GM12878 (cell line): ENCODE data around the gene ENOX1. TPM values are rescaled to one million over a fixed set of nuclear protein-coding genes. Genes with fewer than 3 reads are reported as not detected.

Source experiments
- ATAC-seq: fragments of 200-7000 bp; cut with Tn5 transposase; 3 replicates; pipeline ENCODE4 v1.9.1; 2020; ENCODE audit warnings: mild to moderate bottlenecking, moderate library complexity
- BruUV-seq: library from RNA; stranded (reverse); fragments of 400-500 nt; replicated peaks from 2 replicates; lab custom pipeline; 2021; lab: Mats Ljungman, UMichigan
- CTCF ChIA-PET: fragments of 300-600 bp; sonication (Branson Sonifier 250); formaldehyde crosslinking; extraction: SDS; loops from one replicate; lab custom pipeline; 2021; ENCODE audit warnings: inconsistent platforms; lab: Yijun Ruan, JAX
- POLR2A ChIA-PET: fragments of 350-600 bp; formaldehyde crosslinking; extraction: SDS; loops from one replicate; lab custom pipeline; 2021; ENCODE audit warnings: inconsistent platforms; lab: Charles Lee
- RAD21 ChIA-PET: fragments of 300-600 bp; sonication (Branson Sonifier 250); formaldehyde crosslinking; loops from one replicate; lab custom pipeline; 2023; ENCODE audit warnings: antibody characterized with exemption; ENCODE audit not compliant: unreplicated experiment; lab: Charles Lee
- SMC1A ChIA-PET: fragments of 300-600 bp; sonication (Branson Sonifier 250); formaldehyde crosslinking; loops from one replicate; lab custom pipeline; 2023; ENCODE audit not compliant: unreplicated experiment, uncharacterized antibody; lab: Charles Lee
- DNase-seq: peaks from one replicate; pipeline ENCODE4 v3.0.0-alpha.2; 2011; ENCODE audit warnings: low read depth, low spot score
- FAIRE-seq: peaks from 3 replicates; lab custom pipeline; 2011; peaks lifted over from hg19 to GRCh38; lab: Jason Lieb, UNC
- H2AFZ ChIP-seq: 2 replicates; pipeline ENCODE4 v1.6.0; 2011; ENCODE audit warnings: low read depth, low read length, control low read depth; ENCODE audit not compliant: control insufficient read depth
- H3K27ac ChIP-seq: 2 replicates; pipeline ENCODE4 v1.5.1; 2011; ENCODE audit warnings: control low read depth; ENCODE audit not compliant: control insufficient read depth, insufficient read depth
- H3K27me3 ChIP-seq, 2 experiments: replicated peaks in 1 of 2; 2 replicates each; pipeline versions ENCODE4 v1.6.0 to v1.6.1; 2011; ENCODE audit warnings: low read length in 1 of 2; ENCODE audit not compliant: control insufficient read depth in 2 of 2, insufficient read depth in 2 of 2
- H3K36me3 ChIP-seq, 2 experiments: 2 replicates each; pipeline ENCODE4 v1.5.1; 2011; ENCODE audit warnings: low read length in 1 of 2; ENCODE audit not compliant: control insufficient read depth in 2 of 2, insufficient read depth in 2 of 2
- H3K4me1 ChIP-seq: 2 replicates; pipeline ENCODE4 v1.6.1; 2011; ENCODE audit warnings: mild to moderate bottlenecking, low read length, moderate library complexity, mixed read lengths; ENCODE audit not compliant: control insufficient read depth, insufficient read depth
- H3K4me2 ChIP-seq: 2 replicates; pipeline ENCODE4 v1.6.0; 2011; ENCODE audit warnings: control low read depth; ENCODE audit not compliant: control insufficient read depth, insufficient read depth
- H3K4me3 ChIP-seq: fragments of 200-600 bp; sonication (generic); 2 replicates; pipeline ENCODE4 v1.5.1; 2016
- H3K79me2 ChIP-seq: 2 replicates; pipeline ENCODE4 v1.6.0; 2011; ENCODE audit warnings: low read length; ENCODE audit not compliant: control insufficient read depth, insufficient read depth
- H3K9ac ChIP-seq: 2 replicates; pipeline ENCODE4 v1.8.0; 2011; ENCODE audit warnings: low read length, control low read depth, mixed read lengths; ENCODE audit not compliant: control insufficient read depth, insufficient read depth
- H3K9me3 ChIP-seq: replicated peaks from 3 replicates; pipeline ENCODE4 v1.5.1; 2011; ENCODE audit warnings: mild to moderate bottlenecking, low read length; ENCODE audit not compliant: control insufficient read depth, insufficient read depth
- H4K20me1 ChIP-seq: 2 replicates; pipeline ENCODE4 v1.6.0; 2011; ENCODE audit not compliant: control insufficient read depth, insufficient read depth
- BACH1 ChIP-seq: fragments of 450-650 bp; IDR thresholded peaks from 2 replicates; pipeline ENCODE4 v1.6.1; 2017; ENCODE audit warnings: mild to moderate bottlenecking, borderline replicate concordance
- CEBPB ChIP-seq, 2 experiments: fragments of 150-350 bp in 1 of 2; IDR thresholded peaks; 2 replicates each; pipeline ENCODE4 v1.6.1; 2012 to 2014; ENCODE audit warnings: low read depth in 2 of 2, low read length in 2 of 2, borderline replicate concordance in 1 of 2, inconsistent platforms in 1 of 2
- EP300 ChIP-seq, 2 experiments: fragments of 150-350 bp in 1 of 2; IDR thresholded peaks; 2 replicates each; pipeline ENCODE4 v1.6.1; 2011 to 2012; ENCODE audit warnings: low read depth in 2 of 2, low read length in 2 of 2, borderline replicate concordance in 1 of 2, improper control_type of control experiment in 1 of 2, inconsistent platforms in 1 of 2; ENCODE audit not compliant: control insufficient read depth in 1 of 2
- IKZF1 ChIP-seq: fragments of 450-650 bp; conservative IDR thresholded peaks from 2 replicates; pipeline ENCODE4 v1.6.1; 2017; ENCODE audit warnings: antibody characterized with exemption, mild to moderate bottlenecking
- IKZF2 ChIP-seq, 2 experiments: fragments of 450-650 bp; IDR thresholded peaks; 2 replicates each; pipeline ENCODE4 v1.6.1; 2017; ENCODE audit warnings: mild to moderate bottlenecking in 2 of 2, moderate library complexity in 2 of 2
- NR2C2 ChIP-seq: IDR thresholded peaks from 2 replicates; pipeline ENCODE4 v1.6.1; 2011; ENCODE audit warnings: borderline replicate concordance, low read depth; ENCODE audit not compliant: control insufficient read depth, insufficient read length
- RB1 ChIP-seq: fragments of 450-650 bp; formaldehyde crosslinking; IDR thresholded peaks from 2 replicates; pipeline ENCODE4 v1.6.1; 2017; ENCODE audit warnings: mild to moderate bottlenecking, borderline replicate concordance
- TARDBP ChIP-seq: IDR thresholded peaks from 2 replicates; pipeline ENCODE4 v1.6.1; 2016; ENCODE audit warnings: borderline replicate concordance
- TCF7 ChIP-seq: IDR thresholded peaks from 2 replicates; pipeline ENCODE4 v1.6.1; 2014; ENCODE audit warnings: antibody characterized with exemption, borderline replicate concordance
- ZNF207 ChIP-seq: fragments of 450-650 bp; IDR thresholded peaks from 2 replicates; pipeline ENCODE4 v1.6.1; 2014; ENCODE audit warnings: antibody characterized with exemption, mild to moderate bottlenecking, borderline replicate concordance
- ZNF217 ChIP-seq: fragments of 450-650 bp; IDR thresholded peaks from 2 replicates; pipeline ENCODE4 v1.6.1; 2017; ENCODE audit warnings: antibody characterized with exemption, mild to moderate bottlenecking
- ZNF622 ChIP-seq: fragments of 450-650 bp; IDR thresholded peaks from 2 replicates; pipeline ENCODE4 v1.6.1; 2017; ENCODE audit warnings: mild to moderate bottlenecking, inconsistent platforms
- ZSCAN29 ChIP-seq: fragments of 450-650 bp; IDR thresholded peaks from 2 replicates; pipeline ENCODE4 v1.6.1; 2017; ENCODE audit warnings: mild to moderate bottlenecking, moderate library complexity
- WGBS: methylation state at CpG from one replicate; pipeline ENCODE4 v1.1.6; 2016; ENCODE audit warnings: low lambda C conversion rate; ENCODE audit not compliant: insufficient replicate concordance, insufficient coverage; ENCODE audit errors: missing lambda C conversion rate; 5-methylcytosine and 5-hydroxymethylcytosine counted together
- in situ Hi-C: fragments of 300-500 bp; cut with MboI; formaldehyde crosslinking; loops from 9 replicates; pipeline ENCODE4 v1.14.3; 2018; ENCODE audit warnings: mixed read lengths
- intact Hi-C: fragments of 100-400 bp; cut with micrococcal nuclease; formaldehyde crosslinking; loops from one replicate; pipeline ENCODE4 v1.14.2; 2022; ENCODE audit not compliant: unreplicated experiment
- polyA plus RNA-seq, 11 experiments: library from polyadenylated mRNA; depleted of rRNA in 4 of 11; unstranded in 6 of 11; stranded (reverse) in 5 of 11; fragments of >200 nt; fragmentation: Nextera tagmentation in 4 of 11; fragmentation: Illumina TruSeq in 1 of 11; extraction: Ambion mirVana in 4 of 11; extraction: Trizol in 1 of 11; gene quantifications; 1 replicate in 1 of 11; 2 replicates in 10 of 11; pipeline versions ENCODE4 v1.2.1 to v1.2.3, GENCODE V29; 2011 to 2016; ENCODE audit warnings: inconsistent platforms in 2 of 11, missing spikeins in 2 of 11, low read depth in 1 of 11
- total RNA-seq, 4 experiments: library from RNA; depleted of rRNA in 3 of 4; stranded (reverse); fragments of >200 nt in 3 of 4; fragmentation: Illumina TruSeq in 1 of 4; extraction: Trizol in 1 of 4; gene quantifications; 2 replicates each; pipeline versions ENCODE4 v1.2.1 to v1.2.3, GENCODE V29; 2013 to 2021
- TF ChIP-seq, protein P1 (sequence below): fragments of 450-650 bp; IDR thresholded peaks from 2 replicates; pipeline ENCODE4 v1.6.1; 2016; ENCODE audit warnings: mild to moderate bottlenecking, moderate library complexity, borderline replicate concordance
- TF ChIP-seq, protein P2 (sequence below): fragments of 450-650 bp; conservative IDR thresholded peaks from 2 replicates; pipeline ENCODE4 v1.6.1; 2017; ENCODE audit warnings: mild to moderate bottlenecking, moderate library complexity

ENOX1 gene
- total and polyA plus RNA-seq, 10 of the 15 experiments (the other 5 are each of a cell fraction or from before 2014, with no cell fraction given), result 0.11 to 0.26 (median 0.15) TPM

DNA sequence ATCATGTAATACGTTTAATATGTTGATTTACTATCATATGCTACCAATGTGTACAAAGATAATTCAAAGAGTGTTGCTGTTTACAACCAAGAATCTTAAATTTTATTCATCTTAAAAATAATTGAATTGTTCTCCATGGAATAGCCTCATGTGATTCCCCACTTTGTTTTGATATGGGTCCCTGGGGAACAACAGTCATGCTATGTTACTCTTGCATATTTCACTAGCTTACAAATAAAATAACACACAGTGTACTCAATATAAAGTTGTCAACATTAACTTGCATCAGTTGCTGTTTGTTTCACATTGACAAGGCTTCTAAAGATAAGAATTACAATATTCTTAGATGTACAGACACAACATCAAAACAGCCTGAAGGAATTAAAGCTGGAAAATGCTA, 2.3 kb downstream of the ENOX1 start (continued):
- TF ChIP-seq, protein P1, sequence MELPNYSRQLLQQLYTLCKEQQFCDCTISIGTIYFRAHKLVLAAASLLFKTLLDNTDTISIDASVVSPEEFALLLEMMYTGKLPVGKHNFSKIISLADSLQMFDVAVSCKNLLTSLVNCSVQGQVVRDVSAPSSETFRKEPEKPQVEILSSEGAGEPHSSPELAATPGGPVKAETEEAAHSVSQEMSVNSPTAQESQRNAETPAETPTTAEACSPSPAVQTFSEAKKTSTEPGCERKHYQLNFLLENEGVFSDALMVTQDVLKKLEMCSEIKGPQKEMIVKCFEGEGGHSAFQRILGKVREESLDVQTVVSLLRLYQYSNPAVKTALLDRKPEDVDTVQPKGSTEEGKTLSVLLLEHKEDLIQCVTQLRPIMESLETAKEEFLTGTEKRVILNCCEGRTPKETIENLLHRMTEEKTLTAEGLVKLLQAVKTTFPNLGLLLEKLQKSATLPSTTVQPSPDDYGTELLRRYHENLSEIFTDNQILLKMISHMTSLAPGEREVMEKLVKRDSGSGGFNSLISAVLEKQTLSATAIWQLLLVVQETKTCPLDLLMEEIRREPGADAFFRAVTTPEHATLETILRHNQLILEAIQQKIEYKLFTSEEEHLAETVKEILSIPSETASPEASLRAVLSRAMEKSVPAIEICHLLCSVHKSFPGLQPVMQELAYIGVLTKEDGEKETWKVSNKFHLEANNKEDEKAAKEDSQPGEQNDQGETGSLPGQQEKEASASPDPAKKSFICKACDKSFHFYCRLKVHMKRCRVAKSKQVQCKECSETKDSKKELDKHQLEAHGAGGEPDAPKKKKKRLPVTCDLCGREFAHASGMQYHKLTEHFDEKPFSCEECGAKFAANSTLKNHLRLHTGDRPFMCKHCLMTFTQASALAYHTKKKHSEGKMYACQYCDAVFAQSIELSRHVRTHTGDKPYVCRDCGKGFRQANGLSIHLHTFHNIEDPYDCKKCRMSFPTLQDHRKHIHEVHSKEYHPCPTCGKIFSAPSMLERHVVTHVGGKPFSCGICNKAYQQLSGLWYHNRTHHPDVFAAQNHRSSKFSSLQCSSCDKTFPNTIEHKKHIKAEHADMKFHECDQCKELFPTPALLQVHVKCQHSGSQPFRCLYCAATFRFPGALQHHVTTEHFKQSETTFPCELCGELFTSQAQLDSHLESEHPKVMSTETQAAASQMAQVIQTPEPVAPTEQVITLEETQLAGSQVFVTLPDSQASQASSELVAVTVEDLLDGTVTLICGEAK, result no peak
- no peak for TF ChIP-seq NR2C2
- no peak for TF ChIP-seq IKZF2 (IDR thresholded peaks at IDR 0.05)
- TF ChIP-seq RB1, result no peak
- TF ChIP-seq TARDBP, result no peak

DNA sequence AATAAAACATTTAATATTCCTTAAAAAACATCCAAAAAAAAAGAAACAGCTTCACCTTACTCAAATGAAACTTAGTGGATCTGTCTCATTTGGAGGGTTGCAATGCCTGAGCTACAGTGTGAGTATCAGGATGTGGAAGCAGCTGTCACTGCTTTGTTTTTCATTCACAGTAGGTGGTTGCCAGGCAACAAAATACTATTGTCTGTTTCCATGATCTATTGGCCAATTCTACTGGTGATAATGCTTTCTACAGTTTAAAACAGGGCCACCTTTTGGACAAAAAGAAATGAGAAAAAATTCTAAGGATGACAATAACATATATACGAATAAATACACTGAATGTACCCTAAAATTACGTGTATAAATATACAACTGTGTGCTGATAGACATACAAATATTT, 3.0 kb downstream of the ENOX1 start:
- ChIA-PET POLR2A (no interaction called here), CTCF (no interaction called here), RAD21 (no interaction called here), SMC1A (no interaction called here)
- BruUV-seq, result no TSS peak
- H3K79me2 ChIP-seq, result no peaks in the 10 kb centered on the region
- 75% methylated on average over 2 of the region's 2 CpGs for WGBS
- no peaks in the 10 kb centered on the region for H3K36me3 ChIP-seq
- no peaks in the 10 kb centered on the region for H3K9me3 ChIP-seq
- H3K9ac ChIP-seq, result no peak overlapping the region
- FAIRE-seq, result no peak
- no peak for DNase-seq
- peaks cover 3 to 4% of the 10 kb centered on the region in 2 experiments; a peak in 3 of 4 replicates for H3K27me3 ChIP-seq
- no peak overlapping the region for H2AFZ ChIP-seq
- no peak overlapping the region for H3K4me3 ChIP-seq
- ATAC-seq, result peak; percentile 32; the same call in 2 of the 3 replicates
- TF ChIP-seq ZNF622, result no peak
- no peak for TF ChIP-seq ZSCAN29
- no peak for TF ChIP-seq BACH1
- TF ChIP-seq ZNF207, result no peak
- TF ChIP-seq IKZF1, result no peak
- TF ChIP-seq RB1, result no peak
- TF ChIP-seq ZNF217, result no peak
- TF ChIP-seq CEBPB (IDR thresholded peaks at IDR 0.05; ENCODE audit: borderline replicate concordance in 1 of 2, low read depth in 2 of 2, low read length in 2 of 2), result no peak
- TF ChIP-seq EP300 (IDR thresholded peaks at IDR 0.05; ENCODE audit: borderline replicate concordance in 1 of 2, control insufficient read depth in 1 of 2, low read depth in 2 of 2, low read length in 2 of 2), result no peak
- TF ChIP-seq TCF7, result no peak
- TF ChIP-seq, protein P2, sequence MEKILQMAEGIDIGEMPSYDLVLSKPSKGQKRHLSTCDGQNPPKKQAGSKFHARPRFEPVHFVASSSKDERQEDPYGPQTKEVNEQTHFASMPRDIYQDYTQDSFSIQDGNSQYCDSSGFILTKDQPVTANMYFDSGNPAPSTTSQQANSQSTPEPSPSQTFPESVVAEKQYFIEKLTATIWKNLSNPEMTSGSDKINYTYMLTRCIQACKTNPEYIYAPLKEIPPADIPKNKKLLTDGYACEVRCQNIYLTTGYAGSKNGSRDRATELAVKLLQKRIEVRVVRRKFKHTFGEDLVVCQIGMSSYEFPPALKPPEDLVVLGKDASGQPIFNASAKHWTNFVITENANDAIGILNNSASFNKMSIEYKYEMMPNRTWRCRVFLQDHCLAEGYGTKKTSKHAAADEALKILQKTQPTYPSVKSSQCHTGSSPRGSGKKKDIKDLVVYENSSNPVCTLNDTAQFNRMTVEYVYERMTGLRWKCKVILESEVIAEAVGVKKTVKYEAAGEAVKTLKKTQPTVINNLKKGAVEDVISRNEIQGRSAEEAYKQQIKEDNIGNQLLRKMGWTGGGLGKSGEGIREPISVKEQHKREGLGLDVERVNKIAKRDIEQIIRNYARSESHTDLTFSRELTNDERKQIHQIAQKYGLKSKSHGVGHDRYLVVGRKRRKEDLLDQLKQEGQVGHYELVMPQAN, result no peak
- no peak overlapping the region for H3K4me2 ChIP-seq
- no peak overlapping the region for H3K27ac ChIP-seq
- in situ Hi-C loops (loop anchor here (25.0 kb wide), 1 partner anchor 1447 kb away; no protein-coding TSS in a partner anchor), intact Hi-C loops (no loop called here)
- H4K20me1 ChIP-seq, result no peaks in the 10 kb centered on the region
- H3K4me1 ChIP-seq, result no peaks in the 10 kb centered on the region
